Activated CD8-positive, alpha-beta memory T cell treated with anti-CD3 and anti-CD28 coated beads, Interleukin-2, amount 50 U/mL, for 1 hour (primary cell): ENCODE data around the gene NEURL2.

Experiments
- DNase-seq: peaks from one replicate; pipeline ENCODE4 v3.0.0-alpha.2; 2020; ENCODE audit errors: extremely low read depth

NEURL2 gene

GRCh38 chr20:45841407-45842129, 49.4 kb downstream of the NEURL2 start:
- DNase-seq = no peak

GRCh38 chr20:45840700-45841198, 50.3 kb downstream of the NEURL2 start:
- no peak for DNase-seq
